Measurements from ENCODE around the gene DNAJC16. TPM values are rescaled to one million over a fixed set of nuclear protein-coding genes. Genes with fewer than 3 reads are reported as not detected.
"Not testable (repeated sequence)": the region's sequence is repeated elsewhere in the genome, so short reads cannot be mapped to it uniquely, and the experiment has no call there.

DNAJC16 gene
- polyA plus RNA-seq, 1 experiment = 18.4 TPM

GRCh38 chr1:15519625-15520024, 7.0 kb upstream of the DNAJC16 start:
- no peak for DNase-seq (ENCODE audit: low read depth, low spot score)
- CTCF ChIA-PET = no interaction called here
- POLR2A ChIA-PET = no interaction called here
- Histone ChIP-seq H3K9me3 (ENCODE audit: control insufficient read depth, insufficient read depth, low read length) (no peaks in the 10 kb centered on the region), H3K27ac (ENCODE audit: low read depth, low read length) (no peak overlapping the region), H3K4me3 (ENCODE audit: low read depth, low read length) (no peak overlapping the region), H3K27me3 (ENCODE audit: control insufficient read depth, insufficient read depth, low read length) (no peaks in the 10 kb centered on the region)
- TF ChIP-seq, protein P1, sequence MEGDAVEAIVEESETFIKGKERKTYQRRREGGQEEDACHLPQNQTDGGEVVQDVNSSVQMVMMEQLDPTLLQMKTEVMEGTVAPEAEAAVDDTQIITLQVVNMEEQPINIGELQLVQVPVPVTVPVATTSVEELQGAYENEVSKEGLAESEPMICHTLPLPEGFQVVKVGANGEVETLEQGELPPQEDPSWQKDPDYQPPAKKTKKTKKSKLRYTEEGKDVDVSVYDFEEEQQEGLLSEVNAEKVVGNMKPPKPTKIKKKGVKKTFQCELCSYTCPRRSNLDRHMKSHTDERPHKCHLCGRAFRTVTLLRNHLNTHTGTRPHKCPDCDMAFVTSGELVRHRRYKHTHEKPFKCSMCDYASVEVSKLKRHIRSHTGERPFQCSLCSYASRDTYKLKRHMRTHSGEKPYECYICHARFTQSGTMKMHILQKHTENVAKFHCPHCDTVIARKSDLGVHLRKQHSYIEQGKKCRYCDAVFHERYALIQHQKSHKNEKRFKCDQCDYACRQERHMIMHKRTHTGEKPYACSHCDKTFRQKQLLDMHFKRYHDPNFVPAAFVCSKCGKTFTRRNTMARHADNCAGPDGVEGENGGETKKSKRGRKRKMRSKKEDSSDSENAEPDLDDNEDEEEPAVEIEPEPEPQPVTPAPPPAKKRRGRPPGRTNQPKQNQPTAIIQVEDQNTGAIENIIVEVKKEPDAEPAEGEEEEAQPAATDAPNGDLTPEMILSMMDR (IDR thresholded peaks at IDR 0.05; ENCODE audit: low read depth, low read length) = no peak

GRCh38 chr1:15521206-15521906, 5.3 kb upstream of the DNAJC16 start:
- DNase-seq (ENCODE audit: low read depth, low spot score); POLR2A ChIA-PET: not testable (repeated sequence)
- CTCF ChIA-PET = interaction anchor here (0.7 kb wide), 1 partner anchor 145 kb away, joined by 5 read pairs; no protein-coding TSS in a partner anchor

DNA sequence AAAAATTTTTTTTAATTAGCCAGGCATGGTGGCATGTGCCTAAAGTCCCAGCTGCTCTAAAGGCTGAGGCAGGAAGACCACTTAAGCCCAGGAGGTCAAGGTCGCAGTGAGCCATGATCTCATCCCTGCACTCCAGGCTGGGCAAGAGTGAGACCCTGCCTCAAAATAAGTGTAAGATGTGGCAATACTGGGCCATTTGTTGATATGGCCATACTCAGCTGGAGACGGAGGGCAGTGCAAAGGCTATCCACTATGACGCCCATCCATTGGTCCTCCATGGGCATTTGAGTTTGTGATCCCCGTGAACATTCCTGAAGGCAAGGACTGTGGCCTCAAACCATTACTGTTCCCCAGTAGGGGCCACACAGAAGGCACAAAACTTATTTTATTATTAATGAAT, 4.1 kb upstream of the DNAJC16 start:
- H3K4me3 ChIP-seq (ENCODE audit: low read depth, low read length) = no peak overlapping the region
- TF ChIP-seq, protein P1 (IDR thresholded peaks at IDR 0.05; ENCODE audit: low read depth, low read length) = no peak
- no peak overlapping the region for H3K27ac ChIP-seq (ENCODE audit: low read depth, low read length)
- ChIA-PET CTCF (no interaction called here), POLR2A (no interaction called here)
- DNase-seq (ENCODE audit: low read depth, low spot score) = no peak
- peaks cover 4% of the 10 kb centered on the region; the same call in 1 of the 2 replicates for H3K9me3 ChIP-seq (ENCODE audit: control insufficient read depth, insufficient read depth, low read length)
- no peaks in the 10 kb centered on the region for H3K27me3 ChIP-seq (ENCODE audit: control insufficient read depth, insufficient read depth, low read length)

More at GRCh38 chr1:15521206-15521906, 5.3 kb upstream of the DNAJC16 start:
- H3K9me3 ChIP-seq (ENCODE audit: control insufficient read depth, insufficient read depth, low read length); H3K27ac ChIP-seq (ENCODE audit: low read depth, low read length); H3K4me3 ChIP-seq (ENCODE audit: low read depth, low read length); H3K27me3 ChIP-seq (ENCODE audit: control insufficient read depth, insufficient read depth, low read length): not testable (repeated sequence)

- H3K27me3 ChIP-seq (ENCODE audit: control insufficient read depth, insufficient read depth, low read length) = no peaks in the 10 kb centered on the region
- no peak for DNase-seq (ENCODE audit: low read depth, low spot score)
- TF ChIP-seq, protein P1 (IDR thresholded peaks at IDR 0.05; ENCODE audit: low read depth, low read length) = no peak
- H3K27ac ChIP-seq (ENCODE audit: low read depth, low read length) = peak overlapping the region; percentile 68
- CTCF ChIA-PET = no interaction called here
- POLR2A ChIA-PET = interaction anchor here (0.6 kb wide), 1 partner anchor 631 kb away, joined by 12 read pairs; no protein-coding TSS in a partner anchor
- H3K9me3 ChIP-seq (ENCODE audit: control insufficient read depth, insufficient read depth, low read length) = peaks cover 4% of the 10 kb centered on the region; the same call in 1 of the 2 replicates
- peak overlapping the region; percentile 73 for H3K4me3 ChIP-seq (ENCODE audit: low read depth, low read length)
These were observed 3.3 kb upstream of the DNAJC16 start for GRCh38 chr1:15523104-15524020.

DNA sequence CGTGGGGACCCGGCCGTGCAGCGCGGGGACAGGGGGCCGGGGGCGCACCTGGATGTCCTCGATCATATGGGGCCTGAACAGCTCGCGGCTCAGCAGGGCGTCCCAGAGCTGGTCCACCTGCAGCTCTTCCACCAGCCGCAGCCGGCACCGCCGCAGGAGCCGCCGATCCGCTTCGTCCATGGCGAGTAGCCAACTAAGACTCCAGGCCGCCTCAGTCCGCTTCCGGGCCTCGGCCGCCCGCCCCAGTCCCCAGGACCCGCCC, 2.7 kb upstream of the DNAJC16 start, which contains the start of gene CASP9:
Gene CASP9 (minus strand): TSS at position 195 of the 262 bp plus-strand sequence. CDS start 15 bp downstream, at position 180.
- DNase-seq (ENCODE audit: low read depth, low spot score) = no peak
- POLR2A ChIA-PET = interaction anchor here (0.6 kb wide), 1 partner anchor 631 kb away, joined by 12 read pairs; no protein-coding TSS in a partner anchor
- H3K27me3 ChIP-seq (ENCODE audit: control insufficient read depth, insufficient read depth, low read length) = no peaks in the 10 kb centered on the region
- CTCF ChIA-PET = no interaction called here
- TF ChIP-seq, protein P1 (IDR thresholded peaks at IDR 0.05; ENCODE audit: low read depth, low read length) = no peak
- H3K4me3 ChIP-seq (ENCODE audit: low read depth, low read length) = peak within 1 kb of the TSS; percentile 84
- peaks cover 4% of the 10 kb centered on the region; the same call in 1 of the 2 replicates for H3K9me3 ChIP-seq (ENCODE audit: control insufficient read depth, insufficient read depth, low read length)
- peak within 1 kb of the TSS; percentile 99 for H3K27ac ChIP-seq (ENCODE audit: low read depth, low read length)

All from AG04450 (cell line).